KMS-11 (cell line): ENCODE results near the gene SRRM2.
A peak's percentile ranks its signal among the peaks of the same experiment; 100 is the strongest.

Source experiments
- H2AFZ ChIP-seq: fragments of 200-600 bp; sonication (generic); 2 replicates; pipeline ENCODE4 v1.6.1; 2016; ENCODE audit warnings: antibody characterized with exemption, mixed run types, low read depth
- H3K27ac ChIP-seq: fragments of 200-600 bp; sonication (generic); 2 replicates; pipeline ENCODE4 v1.6.1; 2016; ENCODE audit warnings: mild to moderate bottlenecking, mixed run types
- H3K27me3 ChIP-seq: fragments of 200-600 bp; sonication (generic); 2 replicates; pipeline ENCODE4 v1.6.1; 2017; ENCODE audit warnings: mild to moderate bottlenecking, low read depth, mixed run types, moderate library complexity; ENCODE audit not compliant: insufficient read depth
- H3K36me3 ChIP-seq: fragments of 200-600 bp; sonication (generic); 2 replicates; pipeline ENCODE4 v1.6.1; 2017; ENCODE audit warnings: mild to moderate bottlenecking, mixed run types; ENCODE audit not compliant: insufficient read depth
- H3K4me1 ChIP-seq: fragments of 200-600 bp; sonication (generic); 2 replicates; pipeline ENCODE4 v1.6.1; 2016; ENCODE audit warnings: mild to moderate bottlenecking, low read depth, mixed run types; ENCODE audit not compliant: poor library complexity, severe bottlenecking
- H3K4me2 ChIP-seq: fragments of 200-600 bp; sonication (generic); 2 replicates; pipeline ENCODE4 v1.7.0; 2016; ENCODE audit warnings: mild to moderate bottlenecking, mixed run types
- H3K4me3 ChIP-seq: fragments of 200-600 bp; sonication (generic); IDR thresholded peaks from 2 replicates; pipeline ENCODE4 v1.6.1; 2017; ENCODE audit warnings: low read depth, low read length, mixed read lengths; ENCODE audit not compliant: insufficient read depth
- H3K79me2 ChIP-seq: fragments of 200-600 bp; sonication (generic); 2 replicates; pipeline ENCODE4 v1.6.1; 2016; ENCODE audit warnings: low read depth, mixed run types; ENCODE audit not compliant: insufficient read depth
- H3K9ac ChIP-seq: fragments of 200-600 bp; sonication (generic); 2 replicates; pipeline ENCODE4 v1.6.1; 2016; ENCODE audit warnings: mild to moderate bottlenecking, mixed run types
- H4K20me1 ChIP-seq: fragments of 200-600 bp; sonication (generic); 2 replicates; pipeline ENCODE4 v1.6.1; 2016; ENCODE audit warnings: mild to moderate bottlenecking, mixed run types; ENCODE audit not compliant: insufficient read depth
- CTCF ChIP-seq: fragments of 200-600 bp; sonication (generic); conservative IDR thresholded peaks from 2 replicates; pipeline ENCODE4 v1.6.1; 2017; ENCODE audit warnings: low read depth, mild to moderate bottlenecking, antibody characterized with exemption, low read length, moderate library complexity, mixed read lengths

SRRM2 gene

GRCh38 chr16:2752850-2753732 is 653 bp downstream of the SRRM2 start:
- Histone ChIP-seq H3K79me2 (peaks cover 52% of the 10 kb centered on the region), H3K36me3 (peaks cover 13% of the 10 kb centered on the region; the same call in 1 of the 2 replicates), H2AFZ (peak overlapping the region; percentile 80)

GRCh38 chr16:2753733-2754020 is 1.2 kb downstream of the SRRM2 start:
- H3K27me3 ChIP-seq = no peaks in the 10 kb centered on the region
- peak overlapping the region; percentile 98 for H3K27ac ChIP-seq
- TF ChIP-seq CTCF = no peak
- H3K4me2 ChIP-seq = peak overlapping the region; percentile 87
- no peak overlapping the region for H2AFZ ChIP-seq
- peaks cover 58% of the 10 kb centered on the region for H3K79me2 ChIP-seq
- peaks cover 47% of the 10 kb centered on the region for H4K20me1 ChIP-seq
- peak overlapping the region; percentile 97 for H3K9ac ChIP-seq
- H3K4me1 ChIP-seq = peaks cover 29% of the 10 kb centered on the region
- H3K4me3 ChIP-seq = no peak overlapping the region
- peaks cover 19% of the 10 kb centered on the region for H3K36me3 ChIP-seq

More at GRCh38 chr16:2752850-2753732, 653 bp downstream of the SRRM2 start:
- Histone ChIP-seq H4K20me1 (peaks cover 41% of the 10 kb centered on the region), H3K27ac (peak overlapping the region; percentile 98), H3K4me1 (peaks cover 29% of the 10 kb centered on the region), H3K27me3 (no peaks in the 10 kb centered on the region), H3K9ac (peak overlapping the region; percentile 97), H3K4me2 (peak overlapping the region; percentile 87), H3K4me3 (no peak overlapping the region)
- TF ChIP-seq CTCF = no peak

GRCh38 chr16:2755158-2755557 is 2.7 kb downstream of the SRRM2 start:
- Histone ChIP-seq H3K36me3 (peaks cover 32% of the 10 kb centered on the region), H4K20me1 (peaks cover 49% of the 10 kb centered on the region)

GRCh38 chr16:2756288-2757015 is 4.0 kb downstream of the SRRM2 start:
- Histone ChIP-seq H3K9ac (no peak overlapping the region), H3K4me2 (no peak overlapping the region), H2AFZ (no peak overlapping the region), H3K27ac (no peak overlapping the region), H3K79me2 (peaks cover 86% of the 10 kb centered on the region), H3K4me3 (no peak overlapping the region), H3K36me3 (peaks cover 45% of the 10 kb centered on the region), H3K27me3 (no peaks in the 10 kb centered on the region), H3K4me1 (peaks cover 26% of the 10 kb centered on the region), H4K20me1 (peaks cover 49% of the 10 kb centered on the region)
- no peak for TF ChIP-seq CTCF

More at GRCh38 chr16:2755158-2755557, 2.7 kb downstream of the SRRM2 start:
- no peaks in the 10 kb centered on the region for H3K27me3 ChIP-seq
- H3K4me2 ChIP-seq = peak overlapping the region; percentile 87
- no peak for TF ChIP-seq CTCF
- peaks cover 73% of the 10 kb centered on the region for H3K79me2 ChIP-seq
- H2AFZ ChIP-seq = no peak overlapping the region
- no peak overlapping the region for H3K9ac ChIP-seq
- peak overlapping the region; percentile 2; the same call in 1 of the 2 replicates for H3K27ac ChIP-seq
- no peak overlapping the region for H3K4me3 ChIP-seq
- H3K4me1 ChIP-seq = peaks cover 29% of the 10 kb centered on the region
